WI38 (cell line): ENCODE data around the gene USH1C.

Experiments used
- H3K4me3 ChIP-seq: 2 replicates; pipeline ENCODE4 v1.5.1; 2011; ENCODE audit warnings: low read depth, mild to moderate bottlenecking, control low read depth, low read length
- CTCF ChIP-seq: IDR thresholded peaks from 2 replicates; pipeline ENCODE4 v1.5.1; 2012; ENCODE audit warnings: low read depth, mild to moderate bottlenecking, control low read depth, low read length

The USH1C gene

GRCh38 chr11:17516551-17517150 is 27.6 kb downstream of the USH1C start:
- H3K4me3 ChIP-seq, result no peak overlapping the region
- TF ChIP-seq CTCF, result no peak

- no peak overlapping the region for H3K4me3 ChIP-seq
- TF ChIP-seq CTCF, result no peak
These were observed 28.6 kb downstream of the USH1C start for GRCh38 chr11:17515443-17516176.

- no peak for TF ChIP-seq CTCF
- no peak overlapping the region for H3K4me3 ChIP-seq
These were observed 29.7 kb downstream of the USH1C start for GRCh38 chr11:17514476-17514875.

- no peak for TF ChIP-seq CTCF
These were observed 30.4 kb downstream of the USH1C start for GRCh38 chr11:17513853-17514252.

GRCh38 chr11:17512101-17512500 is 32.1 kb downstream of the USH1C start:
- TF ChIP-seq CTCF, result no peak
- H3K4me3 ChIP-seq, result no peak overlapping the region

More at GRCh38 chr11:17513853-17514252, 30.4 kb downstream of the USH1C start:
- H3K4me3 ChIP-seq, result no peak overlapping the region

- no peak overlapping the region for H3K4me3 ChIP-seq
These were observed 32.6 kb downstream of the USH1C start for GRCh38 chr11:17511571-17511970.

More at GRCh38 chr11:17511571-17511970, 32.6 kb downstream of the USH1C start:
- TF ChIP-seq CTCF, result no peak
